H1 (cell line): ENCODE results near the gene FBXL15. TPM values are rescaled to one million over a fixed set of nuclear protein-coding genes. Genes with fewer than 3 reads are reported as not detected.

ENCODE experiments used
- CTCF ChIA-PET: fragments of 300-600 bp; sonication (Branson Sonifier 250); formaldehyde crosslinking; loops from one replicate; lab custom pipeline; 2021; ENCODE audit not compliant: partially characterized antibody; lab: Charles Lee
- POLR2A ChIA-PET: fragments of 300-600 bp; sonication (Branson Sonifier 250); formaldehyde crosslinking; loops from one replicate; lab custom pipeline; 2021; ENCODE audit warnings: inconsistent platforms; ENCODE audit not compliant: partially characterized antibody; lab: Charles Lee
- DNase-seq, 2 experiments: peaks; one replicate each; pipeline versions ENCODE4 v3.0.0 to v3.0.0-alpha.2; 2010 to 2022; ENCODE audit warnings: low spot score in 2 of 2, low read depth in 1 of 2, mixed read lengths in 1 of 2
- FAIRE-seq: peaks from 2 replicates; lab custom pipeline; 2011; peaks lifted over from hg19 to GRCh38; lab: Jason Lieb, UNC
- H2AFZ ChIP-seq: 2 replicates; pipeline ENCODE4 v1.8.1; 2012; ENCODE audit warnings: low read length, inconsistent platforms
- H2AK5ac ChIP-seq: 2 replicates; pipeline ENCODE4 v1.6.1; 2013; ENCODE audit warnings: low read depth, low read length
- H2BK120ac ChIP-seq: replicated peaks from 2 replicates; pipeline ENCODE3; 2013; ENCODE audit warnings: low read depth, low read length, inconsistent platforms
- H2BK12ac ChIP-seq: 2 replicates; pipeline ENCODE4 v1.6.1; 2013; ENCODE audit warnings: low read depth, low read length
- H2BK15ac ChIP-seq: 2 replicates; pipeline ENCODE4 v1.6.1; 2013; ENCODE audit warnings: low read length
- H2BK20ac ChIP-seq: 2 replicates; pipeline ENCODE4 v1.6.1; 2013; ENCODE audit warnings: low read length
- H2BK5ac ChIP-seq: 2 replicates; pipeline ENCODE4 v1.6.1; 2013; ENCODE audit warnings: low read depth, low read length
- H3K14ac ChIP-seq: 2 replicates; pipeline ENCODE4 v1.6.1; 2013; ENCODE audit warnings: inconsistent platforms; ENCODE audit not compliant: insufficient read length
- H3K18ac ChIP-seq: 2 replicates; pipeline ENCODE4 v1.6.1; 2013; ENCODE audit warnings: low read length; ENCODE audit errors: extremely low read depth
- H3K23ac ChIP-seq: 2 replicates; pipeline ENCODE4 v1.6.1; 2013; ENCODE audit warnings: inconsistent platforms; ENCODE audit not compliant: insufficient read length
- H3K23me2 ChIP-seq: 2 replicates; pipeline ENCODE4 v1.6.1; 2013; ENCODE audit warnings: low read depth, low read length
- H3K27ac ChIP-seq: 2 replicates; pipeline ENCODE4 v1.6.1; 2011; ENCODE audit warnings: low read depth, low read length, inconsistent platforms
- H3K27me3 ChIP-seq, 4 experiments: replicated peaks in 1 of 4; 1 replicate in 1 of 4; 2 replicates in 3 of 4; pipeline versions ENCODE4 v1.6.1 to v1.8.1; 2011 to 2013; ENCODE audit warnings: low read length in 3 of 4, mild to moderate bottlenecking in 3 of 4, inconsistent platforms in 2 of 4, mixed read lengths in 2 of 4, moderate library complexity in 1 of 4; ENCODE audit not compliant: control insufficient read depth in 3 of 4, insufficient read depth in 3 of 4; ENCODE audit errors: extremely low read depth in 1 of 4
- H3K36me3 ChIP-seq, 4 experiments: 2 replicates each; pipeline versions ENCODE4 v1.6.1 to v1.8.1; 2011 to 2013; ENCODE audit warnings: mild to moderate bottlenecking in 4 of 4, low read length in 3 of 4, moderate library complexity in 2 of 4, control low read depth in 1 of 4, inconsistent platforms in 1 of 4; ENCODE audit not compliant: insufficient read depth in 4 of 4, control insufficient read depth in 2 of 4
- H3K4ac ChIP-seq: replicated peaks from 2 replicates; pipeline ENCODE3; 2013; ENCODE audit warnings: low read length, low read depth, mixed read lengths, inconsistent platforms; ENCODE audit not compliant: insufficient read length
- H3K4me1 ChIP-seq, 4 experiments: replicated peaks in 1 of 4; 1 replicate in 1 of 4; 2 replicates in 3 of 4; pipeline versions ENCODE4 v1.6.1 to v1.8.1; 2011 to 2013; ENCODE audit warnings: low read length in 3 of 4, inconsistent platforms in 2 of 4, mixed read lengths in 1 of 4; ENCODE audit not compliant: insufficient read depth in 4 of 4, control insufficient read depth in 3 of 4
- H3K4me2 ChIP-seq, 2 experiments: 2 replicates each; pipeline versions ENCODE4 v1.6.1 to v1.8.1; 2011 to 2013; ENCODE audit warnings: low read depth in 2 of 2, low read length in 2 of 2, control low read depth in 1 of 2, inconsistent platforms in 1 of 2, mild to moderate bottlenecking in 1 of 2; ENCODE audit not compliant: insufficient read depth in 1 of 2
- H3K4me3 ChIP-seq, 4 experiments: fragments of 200-600, 300-600 bp in 1 of 4; sonication (generic), shearing (Covaris generic), sonication (Bioruptor Twin) in 1 of 4; 2 replicates each; pipeline versions ENCODE4 v1.5.1 to v1.8.1; 2011 to 2016; ENCODE audit warnings: low read length in 4 of 4, low read depth in 3 of 4, control low read depth in 2 of 4, inconsistent platforms in 2 of 4, mild to moderate bottlenecking in 2 of 4, mixed read lengths in 1 of 4, moderate library complexity in 1 of 4; ENCODE audit not compliant: insufficient read depth in 2 of 4; ENCODE audit errors: extremely low read depth in 1 of 4
- H3K56ac ChIP-seq: replicated peaks from 2 replicates; pipeline ENCODE3; 2013; ENCODE audit warnings: low read depth, mild to moderate bottlenecking, mixed read lengths, low read length, inconsistent platforms; ENCODE audit not compliant: insufficient read length
- H3K79me1 ChIP-seq: 2 replicates; pipeline ENCODE4 v1.6.1; 2013; ENCODE audit warnings: low read depth, low read length, control low read depth
- H3K79me2 ChIP-seq, 2 experiments: 2 replicates each; pipeline versions ENCODE4 v1.6.1 to v1.8.1; 2012 to 2013; ENCODE audit warnings: low read length in 2 of 2, mild to moderate bottlenecking in 2 of 2, inconsistent platforms in 1 of 2; ENCODE audit not compliant: insufficient read depth in 2 of 2, control insufficient read depth in 1 of 2
- H3K9ac ChIP-seq, 4 experiments: replicated peaks in 1 of 4; 1 replicate in 1 of 4; 2 replicates in 3 of 4; pipeline versions ENCODE4 v1.6.1 to v1.8.1; 2011 to 2013; ENCODE audit warnings: low read depth in 3 of 4, low read length in 3 of 4, control low read depth in 2 of 4, mild to moderate bottlenecking in 2 of 4, moderate library complexity in 2 of 4, inconsistent platforms in 1 of 4; ENCODE audit errors: extremely low read depth in 1 of 4
- H3K9me3 ChIP-seq, 2 experiments: 2 replicates each; pipeline versions ENCODE4 v1.6.1 to v1.8.1; 2012 to 2013; ENCODE audit warnings: mild to moderate bottlenecking in 2 of 2, moderate library complexity in 2 of 2, control low read depth in 1 of 2, inconsistent platforms in 1 of 2, low read depth in 1 of 2, low read length in 1 of 2, mixed read lengths in 1 of 2; ENCODE audit not compliant: insufficient read depth in 2 of 2
- H4K20me1 ChIP-seq, 2 experiments: replicated peaks in 1 of 2; 2 replicates each; pipeline versions ENCODE3 to v1.8.1; 2011 to 2013; ENCODE audit warnings: inconsistent platforms in 2 of 2, low read length in 2 of 2, mild to moderate bottlenecking in 1 of 2; ENCODE audit not compliant: insufficient read depth in 2 of 2, control insufficient read depth in 1 of 2
- H4K5ac ChIP-seq: 2 replicates; pipeline ENCODE4 v1.6.1; 2013; ENCODE audit warnings: low read length, low read depth, mixed read lengths, inconsistent platforms; ENCODE audit not compliant: insufficient read length
- H4K8ac ChIP-seq: 2 replicates; pipeline ENCODE4 v1.8.0; 2013; ENCODE audit warnings: mild to moderate bottlenecking, moderate library complexity, low read length, inconsistent platforms; ENCODE audit not compliant: insufficient read depth; ENCODE audit errors: extremely low read depth
- H4K91ac ChIP-seq: replicated peaks from 2 replicates; pipeline ENCODE3; 2013; ENCODE audit warnings: low read length, mixed read lengths, inconsistent platforms; ENCODE audit not compliant: insufficient read length
- CEBPB ChIP-seq: IDR thresholded peaks from 2 replicates; pipeline ENCODE4 v1.6.1; 2012; ENCODE audit warnings: low read depth, low read length
- SAP30 ChIP-seq: fragments of 300-600 bp; sonication (generic); IDR thresholded peaks from 2 replicates; pipeline ENCODE4 v1.7.1; 2012; ENCODE audit warnings: low read length, moderate library complexity, mild to moderate bottlenecking, inconsistent platforms; ENCODE audit not compliant: insufficient read depth, insufficient replicate concordance
- WGBS, 2 experiments: shearing (Covaris generic) in 1 of 2; methylation state at CpG; one replicate each; pipeline versions ENCODE4 v1.1.6 to v1.1.7; 2013 to 2015; ENCODE audit warnings: low lambda C conversion rate in 2 of 2, mixed read lengths in 2 of 2, inconsistent platforms in 1 of 2, low coverage in 1 of 2, missing lambda C conversion rate in 1 of 2; ENCODE audit not compliant: insufficient replicate concordance in 2 of 2, insufficient coverage in 1 of 2, insufficient read length in 1 of 2; ENCODE audit errors: extremely low coverage in 1 of 2, missing lambda C conversion rate in 1 of 2; 5-methylcytosine and 5-hydroxymethylcytosine counted together
- polyA plus RNA-seq, 7 experiments: library from polyadenylated mRNA; depleted of rRNA in 3 of 7; stranded (reverse) in 5 of 7; unstranded in 2 of 7; fragments of >200 nt in 5 of 7; fragments of 200-250 nt in 2 of 7; gene quantifications; 1 replicate in 5 of 7; 2 replicates in 1 of 7; 4 replicates in 1 of 7; pipeline versions ENCODE4 v1.2.1 to v1.2.3, GENCODE V29; 2011 to 2013; ENCODE audit warnings: missing spikeins in 2 of 7, mixed read lengths in 2 of 7
- total RNA-seq: library from RNA; stranded (reverse); fragmentation: NEBNext Ultra II Directional; extraction: Animal tissue kit (Norgen Biotek cat#: 25700); gene quantifications from 2 replicates; pipeline ENCODE4 v1.2.1, GENCODE V29; 2021
- TF ChIP-seq, protein P1 (sequence below): IDR thresholded peaks from 2 replicates; pipeline ENCODE4 v1.6.1; 2012; ENCODE audit warnings: inconsistent platforms

The FBXL15 gene
- total and polyA plus RNA-seq, 2 of the 8 experiments (the other 6 are each of a cell fraction or from before 2014, with no cell fraction given): 11.3 to 22.6 TPM

DNA sequence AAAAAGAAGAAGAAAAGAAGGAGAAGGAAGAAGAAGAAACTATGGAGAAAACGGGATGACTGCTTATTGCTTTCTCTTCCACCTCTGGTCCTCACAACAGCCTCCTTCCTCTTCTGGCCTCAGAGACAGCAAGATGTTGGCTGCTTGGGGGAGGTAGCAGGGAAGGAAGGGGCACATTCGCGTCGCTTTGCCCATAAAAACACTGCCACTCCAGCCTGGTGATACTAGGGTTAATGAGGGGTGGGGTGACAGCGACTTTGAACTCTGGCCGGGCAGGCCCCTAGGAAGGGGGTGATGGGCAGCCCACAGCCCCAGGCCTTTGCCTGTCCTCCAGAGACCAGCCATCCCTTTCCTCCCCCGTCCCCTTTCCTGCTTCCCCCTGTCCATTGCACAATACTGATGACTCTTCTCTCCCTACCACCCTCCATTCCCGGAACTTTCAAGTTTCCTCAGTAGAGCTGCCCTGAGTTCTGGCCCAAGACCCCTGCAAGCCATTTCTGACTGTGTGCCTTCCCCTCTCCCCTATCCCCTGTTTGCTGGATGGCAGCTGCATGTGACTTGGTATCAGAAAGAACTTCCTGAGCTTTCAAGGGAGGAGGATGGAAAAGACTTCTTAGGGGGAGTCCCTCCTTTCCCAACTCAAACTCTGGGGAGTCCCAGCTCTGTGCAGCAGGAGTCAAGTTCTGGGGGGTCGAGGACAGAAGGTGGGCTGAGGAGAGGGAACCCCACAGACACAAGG lies 13.9 kb downstream of the FBXL15 start:
- H2BK15ac ChIP-seq: no peak overlapping the region
- H3K4me1 ChIP-seq: peaks cover 0 to 18% (median 13%) of the 10 kb centered on the region in 4 experiments; a peak in 6 of 7 replicates
- H3K9ac ChIP-seq: no peak overlapping the region
- H3K4me2 ChIP-seq: peak overlapping the region; percentile 62 to 74
- H3K14ac ChIP-seq: no peak overlapping the region
- H3K56ac ChIP-seq: no peak overlapping the region
- no peak overlapping the region for H3K23ac ChIP-seq
- FAIRE-seq: no peak
- no peak overlapping the region for H2BK20ac ChIP-seq
- 26% methylated on average over 7 of the region's 9 CpGs; no CpG with 5 or more reads in 1 of the 2 experiments for WGBS, 2 experiments
- no peaks in the 10 kb centered on the region for H4K20me1 ChIP-seq
- H2AFZ ChIP-seq: no peak overlapping the region
- no peak overlapping the region for H2BK12ac ChIP-seq
- H3K79me2 ChIP-seq: no peaks in the 10 kb centered on the region; a peak in 1 of 4 replicates
- no peak overlapping the region for H4K5ac ChIP-seq
- H4K8ac ChIP-seq: no peak overlapping the region
- no peak overlapping the region for H3K27ac ChIP-seq
- no peak overlapping the region for H3K4ac ChIP-seq
- H3K27me3 ChIP-seq: peaks cover 13 to 37% (median 34%) of the 10 kb centered on the region in 4 experiments
- H2AK5ac ChIP-seq: 0 out of 2 replicates have a peak overlapping the region, but pooled peaks have one; percentile 24
- no peaks in the 10 kb centered on the region; a peak in 1 of 8 replicates for H3K36me3 ChIP-seq
- no peak overlapping the region for H3K18ac ChIP-seq
- peak overlapping the region in 2 of 4 experiments; percentile 2 to 52; a peak in 1 of 8 replicates for H3K4me3 ChIP-seq
- TF ChIP-seq, protein P1, sequence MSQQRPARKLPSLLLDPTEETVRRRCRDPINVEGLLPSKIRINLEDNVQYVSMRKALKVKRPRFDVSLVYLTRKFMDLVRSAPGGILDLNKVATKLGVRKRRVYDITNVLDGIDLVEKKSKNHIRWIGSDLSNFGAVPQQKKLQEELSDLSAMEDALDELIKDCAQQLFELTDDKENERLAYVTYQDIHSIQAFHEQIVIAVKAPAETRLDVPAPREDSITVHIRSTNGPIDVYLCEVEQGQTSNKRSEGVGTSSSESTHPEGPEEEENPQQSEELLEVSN: no peak
- TF ChIP-seq SAP30 (no peak), CEBPB (peak; percentile 77)
- no peak overlapping the region for H2BK5ac ChIP-seq
- no peak for DNase-seq
- H4K91ac ChIP-seq: no peak overlapping the region
- H3K79me1 ChIP-seq: no peaks in the 10 kb centered on the region
- H3K9me3 ChIP-seq: no peaks in the 10 kb centered on the region
- H2BK120ac ChIP-seq: no peak overlapping the region
- POLR2A ChIA-PET: interaction anchor here (0.6 to 9.0 kb wide), 5 partner anchors 13 to 211 kb away, joined by 3 to 75 read pairs (median 23); partner anchors contain the start of genes C10orf95 and FBXL15
- CTCF ChIA-PET: interaction anchor here (1.0 to 7.5 kb wide), 11 partner anchors 8 to 51 kb away, joined by 4 to 40 read pairs (median 8); partner anchors contain the start of genes C10orf95, FBXL15 and NFKB2
- peaks cover 9% of the 10 kb centered on the region for H3K23me2 ChIP-seq
